Fibroblast of lung (primary cell): ENCODE data around the gene PRR14L. TPM values are rescaled to one million over a fixed set of nuclear protein-coding genes. Genes with fewer than 3 reads are reported as not detected.
A peak's percentile ranks its signal among the peaks of the same experiment; 100 is the strongest.

Source experiments
- DNase-seq, 2 donors: peaks; one replicate each; pipeline versions ENCODE4 v3.0.0 to v3.0.0-alpha.2; 2010; ENCODE audit warnings: low read depth in 2 of 2
- H2AFZ ChIP-seq: 2 replicates; pipeline ENCODE4 v1.5.1; 2012; ENCODE audit warnings: low read length, control low read depth, inconsistent platforms
- H3K27ac ChIP-seq: 2 replicates; pipeline ENCODE4 v1.5.1; 2011; ENCODE audit warnings: low read length, control low read depth; ENCODE audit not compliant: insufficient read depth
- H3K27me3 ChIP-seq: 2 replicates; pipeline ENCODE4 v1.5.1; 2011; ENCODE audit warnings: mild to moderate bottlenecking, low read length; ENCODE audit not compliant: control insufficient read depth, insufficient read depth
- H3K36me3 ChIP-seq: 2 replicates; pipeline ENCODE4 v1.5.1; 2011; ENCODE audit warnings: low read length; ENCODE audit not compliant: control insufficient read depth, insufficient read depth
- H3K4me1 ChIP-seq: 2 replicates; pipeline ENCODE4 v1.5.1; 2011; ENCODE audit warnings: low read length; ENCODE audit not compliant: control insufficient read depth, insufficient read depth; ENCODE audit errors: extremely low read depth
- H3K4me2 ChIP-seq: 2 replicates; pipeline ENCODE4 v1.5.1; 2011; ENCODE audit warnings: low read length, control low read depth; ENCODE audit not compliant: insufficient read depth; ENCODE audit errors: extremely low read depth
- H3K4me3 ChIP-seq, 4 experiments: fragments of 200-600 bp in 1 of 4; sonication (generic) in 1 of 4; replicated peaks in 1 of 4; 2 replicates each; pipeline ENCODE4 v1.5.1; 2011 to 2016; ENCODE audit warnings: low read length in 4 of 4, low read depth in 3 of 4, mild to moderate bottlenecking in 3 of 4, control low read depth in 2 of 4, inconsistent platforms in 1 of 4, mixed read lengths in 1 of 4; ENCODE audit not compliant: insufficient read depth in 1 of 4; ENCODE audit errors: control extremely low read depth in 1 of 4
- H3K79me2 ChIP-seq: 2 replicates; pipeline ENCODE4 v1.5.1; 2012; ENCODE audit warnings: mild to moderate bottlenecking, low read length, inconsistent platforms; ENCODE audit not compliant: control insufficient read depth, insufficient read depth
- H3K9ac ChIP-seq: 2 replicates; pipeline ENCODE4 v1.5.1; 2011; ENCODE audit warnings: mild to moderate bottlenecking, low read length, control low read depth; ENCODE audit not compliant: insufficient read depth
- H3K9me3 ChIP-seq: 2 replicates; pipeline ENCODE4 v1.5.1; 2012; ENCODE audit warnings: low read depth, low read length; ENCODE audit not compliant: control insufficient read depth, insufficient read depth
- H4K20me1 ChIP-seq: 2 replicates; pipeline ENCODE4 v1.5.1; 2011; ENCODE audit warnings: low read length; ENCODE audit not compliant: control insufficient read depth, insufficient read depth; ENCODE audit errors: extremely low read depth
- EZH2 ChIP-seq: IDR thresholded peaks from 2 replicates; pipeline ENCODE4 v1.5.1; 2012; ENCODE audit warnings: low read length, control low read depth, mild to moderate bottlenecking; ENCODE audit errors: missing control alignments
- polyA plus RNA-seq, 2 donors: library from polyadenylated mRNA; depleted of rRNA in 1 of 2; stranded (reverse) in 1 of 2; unstranded in 1 of 2; fragments of >200 nt; gene quantifications; 2 replicates each; pipeline ENCODE4 v1.2.1, GENCODE V29; 2011 to 2012; ENCODE audit warnings: missing spikeins in 1 of 2
- total RNA-seq: library from RNA; depleted of rRNA; stranded (reverse); fragments of >200 nt; gene quantifications from 2 replicates; pipeline ENCODE4 v1.2.1, GENCODE V29; 2014
- TF ChIP-seq, protein P1 (sequence below), 2 donors: IDR thresholded peaks in 1 of 2; conservative IDR thresholded peaks in 1 of 2; 1 replicate in 1 of 2; 2 replicates in 1 of 2; pipeline ENCODE4 v1.5.1; 2011 to 2012; ENCODE audit warnings: low read length in 2 of 2, control low read depth in 1 of 2, inconsistent platforms in 1 of 2, low read depth in 1 of 2, mild to moderate bottlenecking in 1 of 2

Gene PRR14L
- total and polyA plus RNA-seq, 2 donors (not counting 1 experiment from before 2014, with no cell fraction given) = 14.4 to 17.3 TPM

DNA sequence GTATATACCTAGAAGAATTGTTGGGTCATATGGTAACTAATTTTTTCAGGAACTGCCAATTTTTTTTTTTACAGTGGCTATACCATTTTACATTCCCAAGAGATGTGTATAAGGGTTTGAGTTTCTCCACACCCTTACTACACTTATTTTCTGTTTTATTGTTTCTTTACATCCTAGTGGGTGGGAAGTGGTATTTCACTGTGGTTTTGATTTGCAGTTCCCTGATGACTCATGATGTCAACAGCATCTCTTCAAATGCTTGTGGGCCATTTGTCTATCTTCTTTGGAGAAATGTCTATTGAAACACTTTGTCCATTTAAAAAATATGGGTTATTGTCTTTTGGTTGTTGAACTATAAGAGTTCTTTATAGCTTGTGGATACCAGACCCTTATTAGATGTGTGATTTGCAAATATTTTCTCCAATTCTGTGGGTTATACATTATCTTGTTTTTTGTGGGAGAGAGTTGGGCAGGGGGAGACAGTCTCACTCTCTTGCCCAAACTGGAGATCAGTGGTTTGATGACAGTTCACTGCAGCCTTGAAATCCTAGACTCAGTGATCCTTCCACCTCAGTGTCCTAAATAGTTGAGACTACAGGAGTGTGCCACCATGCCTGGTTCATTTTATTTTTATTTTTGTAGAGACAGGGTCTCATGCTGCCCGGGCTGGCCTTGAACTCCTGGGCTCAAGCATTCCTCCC lies 57.6 kb downstream of the PRR14L start:
- H3K4me2 ChIP-seq = no peak overlapping the region
- H3K4me1 ChIP-seq = no peaks in the 10 kb centered on the region
- H2AFZ ChIP-seq = no peak overlapping the region
- no peaks in the 10 kb centered on the region for H4K20me1 ChIP-seq
- H3K27me3 ChIP-seq = no peaks in the 10 kb centered on the region
- H3K79me2 ChIP-seq = no peaks in the 10 kb centered on the region
- no peak overlapping the region for H3K27ac ChIP-seq
- TF ChIP-seq EZH2 = no peak
- TF ChIP-seq, protein P1, sequence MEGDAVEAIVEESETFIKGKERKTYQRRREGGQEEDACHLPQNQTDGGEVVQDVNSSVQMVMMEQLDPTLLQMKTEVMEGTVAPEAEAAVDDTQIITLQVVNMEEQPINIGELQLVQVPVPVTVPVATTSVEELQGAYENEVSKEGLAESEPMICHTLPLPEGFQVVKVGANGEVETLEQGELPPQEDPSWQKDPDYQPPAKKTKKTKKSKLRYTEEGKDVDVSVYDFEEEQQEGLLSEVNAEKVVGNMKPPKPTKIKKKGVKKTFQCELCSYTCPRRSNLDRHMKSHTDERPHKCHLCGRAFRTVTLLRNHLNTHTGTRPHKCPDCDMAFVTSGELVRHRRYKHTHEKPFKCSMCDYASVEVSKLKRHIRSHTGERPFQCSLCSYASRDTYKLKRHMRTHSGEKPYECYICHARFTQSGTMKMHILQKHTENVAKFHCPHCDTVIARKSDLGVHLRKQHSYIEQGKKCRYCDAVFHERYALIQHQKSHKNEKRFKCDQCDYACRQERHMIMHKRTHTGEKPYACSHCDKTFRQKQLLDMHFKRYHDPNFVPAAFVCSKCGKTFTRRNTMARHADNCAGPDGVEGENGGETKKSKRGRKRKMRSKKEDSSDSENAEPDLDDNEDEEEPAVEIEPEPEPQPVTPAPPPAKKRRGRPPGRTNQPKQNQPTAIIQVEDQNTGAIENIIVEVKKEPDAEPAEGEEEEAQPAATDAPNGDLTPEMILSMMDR (conservative IDR thresholded peaks at IDR 0.05 in 1 of 2, IDR thresholded peaks at IDR 0.05 in 1 of 2; ENCODE audit: low read depth in 1 of 2, low read length in 2 of 2) = no peak
- DNase-seq = peak; percentile 31 to 55
- H3K9ac ChIP-seq = no peak overlapping the region
- H3K36me3 ChIP-seq = no peaks in the 10 kb centered on the region
- H3K4me3 ChIP-seq = no peak overlapping the region
- H3K9me3 ChIP-seq = no peaks in the 10 kb centered on the region

- Histone ChIP-seq H3K4me1 (no peaks in the 10 kb centered on the region), H3K4me2 (no peak overlapping the region), H3K27me3 (no peaks in the 10 kb centered on the region), H4K20me1 (no peaks in the 10 kb centered on the region), H3K4me3 (no peak overlapping the region), H3K9me3 (no peaks in the 10 kb centered on the region), H2AFZ (no peak overlapping the region), H3K79me2 (no peaks in the 10 kb centered on the region), H3K36me3 (no peaks in the 10 kb centered on the region), H3K27ac (no peak overlapping the region), H3K9ac (no peak overlapping the region)
- no peak for DNase-seq
- TF ChIP-seq EZH2 = no peak
- TF ChIP-seq, protein P1 (conservative IDR thresholded peaks at IDR 0.05 in 1 of 2, IDR thresholded peaks at IDR 0.05 in 1 of 2; ENCODE audit: low read depth in 1 of 2, low read length in 2 of 2) = no peak
These were observed 58.5 kb downstream of the PRR14L start for GRCh38 chr22:31691408-31691807.

- Histone ChIP-seq H3K79me2 (no peaks in the 10 kb centered on the region), H3K27me3 (no peaks in the 10 kb centered on the region), H3K4me2 (no peak overlapping the region), H3K36me3 (peaks cover 10% of the 10 kb centered on the region), H3K9ac (no peak overlapping the region), H2AFZ (no peak overlapping the region), H3K9me3 (no peaks in the 10 kb centered on the region), H3K27ac (no peak overlapping the region), H3K4me3 (no peak overlapping the region), H3K4me1 (peaks cover 15% of the 10 kb centered on the region), H4K20me1 (no peaks in the 10 kb centered on the region)
- DNase-seq = no peak
- no peak for TF ChIP-seq EZH2
- TF ChIP-seq, protein P1 (conservative IDR thresholded peaks at IDR 0.05 in 1 of 2, IDR thresholded peaks at IDR 0.05 in 1 of 2; ENCODE audit: low read depth in 1 of 2, low read length in 2 of 2) = no peak
These were observed 66.5 kb downstream of the PRR14L start for GRCh38 chr22:31683181-31684105.
